Liver (tissue), 9 donors: Measurements from ENCODE around the gene FOXK2. TPM values are rescaled to one million over a fixed set of nuclear protein-coding genes. Genes with fewer than 3 reads are reported as not detected.

Experiments used
- DNase-seq: peaks from one replicate; pipeline ENCODE4 v3.0.0-alpha.2; 2017; ENCODE audit warnings: low spot score
- H3K27ac ChIP-seq, 2 donors: one replicate each; pipeline ENCODE4 v1.7.0; 2013; ENCODE audit warnings: inconsistent platforms in 2 of 2, low read length in 2 of 2, control low read depth in 1 of 2, low read depth in 1 of 2, mild to moderate bottlenecking in 1 of 2
- H3K27me3 ChIP-seq, 4 donors: one replicate each; pipeline versions ENCODE4 v1.6.1 to v1.7.0; 2013; ENCODE audit warnings: low read length in 3 of 4, inconsistent platforms in 1 of 4, mild to moderate bottlenecking in 1 of 4, moderate library complexity in 1 of 4; ENCODE audit not compliant: control insufficient read depth in 4 of 4, insufficient read depth in 4 of 4
- H3K36me3 ChIP-seq, 4 donors: one replicate each; pipeline versions ENCODE4 v1.6.1 to v1.7.0; 2013; ENCODE audit warnings: low read length in 3 of 4, mild to moderate bottlenecking in 3 of 4, low read depth in 1 of 4, moderate library complexity in 1 of 4; ENCODE audit not compliant: control insufficient read depth in 4 of 4, insufficient read depth in 3 of 4
- H3K4me1 ChIP-seq, 4 donors: one replicate each; pipeline versions ENCODE4 v1.6.1 to v1.7.0; 2013; ENCODE audit warnings: low read length in 3 of 4, mild to moderate bottlenecking in 3 of 4, moderate library complexity in 1 of 4; ENCODE audit not compliant: control insufficient read depth in 4 of 4, insufficient read depth in 4 of 4
- H3K4me3 ChIP-seq, 3 donors: one replicate each; pipeline versions ENCODE4 v1.6.1 to v1.7.0; 2013; ENCODE audit warnings: low read length in 3 of 3, control low read depth in 1 of 3, low read depth in 1 of 3, mild to moderate bottlenecking in 1 of 3
- H3K9ac ChIP-seq, 2 donors: one replicate each; pipeline ENCODE4 v1.7.0; 2013; ENCODE audit warnings: low read length in 2 of 2, mild to moderate bottlenecking in 2 of 2, moderate library complexity in 2 of 2, control low read depth in 1 of 2, low read depth in 1 of 2
- H3K9me3 ChIP-seq, 4 donors: one replicate each; pipeline versions ENCODE4 v1.6.1 to v1.7.0; 2013; ENCODE audit warnings: low read length in 3 of 4; ENCODE audit not compliant: control insufficient read depth in 4 of 4
- EGR1 ChIP-seq, 2 donors: IDR thresholded peaks; 2 replicates each; pipeline ENCODE4 v1.6.1; 2016 to 2018; ENCODE audit warnings: antibody characterized with exemption in 2 of 2, low read depth in 2 of 2
- FOXA1 ChIP-seq: IDR thresholded peaks from 2 replicates; pipeline ENCODE4 v1.6.1; 2016; ENCODE audit warnings: antibody characterized with exemption
- FOXA2 ChIP-seq: IDR thresholded peaks from 2 replicates; pipeline ENCODE4 v1.6.1; 2016; ENCODE audit warnings: antibody characterized with exemption
- GABPA ChIP-seq, 2 donors: IDR thresholded peaks in 1 of 2; conservative IDR thresholded peaks in 1 of 2; 2 replicates each; pipeline ENCODE4 v1.6.1; 2016; ENCODE audit warnings: antibody characterized with exemption in 2 of 2, mild to moderate bottlenecking in 1 of 2, moderate library complexity in 1 of 2
- HNF4A ChIP-seq, 2 donors: conservative IDR thresholded peaks; 2 replicates each; pipeline ENCODE4 v1.6.1; 2016; ENCODE audit warnings: antibody characterized with exemption in 2 of 2, mild to moderate bottlenecking in 2 of 2
- HNF4G ChIP-seq: IDR thresholded peaks from 2 replicates; pipeline ENCODE4 v1.6.1; 2016; ENCODE audit warnings: antibody characterized with exemption
- MAX ChIP-seq: IDR thresholded peaks from 2 replicates; pipeline ENCODE4 v1.6.1; 2016; ENCODE audit warnings: antibody characterized with exemption
- RAD21 ChIP-seq, 2 donors: IDR thresholded peaks; 2 replicates each; pipeline ENCODE4 v1.6.1; 2016; ENCODE audit warnings: antibody characterized with exemption in 2 of 2, mild to moderate bottlenecking in 2 of 2
- REST ChIP-seq: IDR thresholded peaks from 2 replicates; pipeline ENCODE4 v1.6.1; 2016; ENCODE audit warnings: antibody characterized with exemption, mild to moderate bottlenecking
- SP1 ChIP-seq: IDR thresholded peaks from 2 replicates; pipeline ENCODE4 v1.6.1; 2018; ENCODE audit warnings: antibody characterized with exemption, mild to moderate bottlenecking
- TAF1 ChIP-seq: conservative IDR thresholded peaks from 2 replicates; pipeline ENCODE4 v1.6.1; 2016; ENCODE audit warnings: antibody characterized with exemption, mild to moderate bottlenecking
- YY1 ChIP-seq: IDR thresholded peaks from 2 replicates; pipeline ENCODE4 v1.6.1; 2016; ENCODE audit warnings: antibody characterized with exemption, mild to moderate bottlenecking
- WGBS: extraction: QIAGEN DNeasy Blood & Tissue Kit; methylation state at CpG from one replicate; pipeline ENCODE4 v1.1.7; 2013; 5-methylcytosine and 5-hydroxymethylcytosine counted together
- polyA plus RNA-seq, 2 donors: library from polyadenylated mRNA; stranded (reverse) in 1 of 2; unstranded in 1 of 2; fragments of 200-250 nt in 1 of 2; fragments of >200 nt in 1 of 2; fragmentation: Nextera tagmentation in 1 of 2; extraction: Ambion mirVana in 1 of 2; gene quantifications; one replicate each; pipeline versions ENCODE4 v1.2.1 to v1.2.3, GENCODE V29; 2013 to 2015
- total RNA-seq, 2 donors: library from RNA; depleted of rRNA; stranded (reverse); fragments of >200 nt; gene quantifications; one replicate each; pipeline ENCODE4 v1.2.3, GENCODE V29; 2014
- TF ChIP-seq, protein P1 (sequence below): fragments of 150-350 bp; IDR thresholded peaks from 2 replicates; pipeline ENCODE4 v1.5.1; 2017; ENCODE audit warnings: improper control_type of control experiment, low read depth, low read length; ENCODE audit not compliant: missing input control
- donor health status: healthy.
- donor health status: healthy.
- donor health status: healthy.
- donor health status: healthy.
- donor health status: healthy.

Gene FOXK2
- total and polyA plus RNA-seq, 4 donors = 3.1 to 16.2 (median 10.8) TPM

- TF ChIP-seq HNF4A (conservative IDR thresholded peaks at IDR 0.05) (no peak), EGR1 (IDR thresholded peaks at IDR 0.05; ENCODE audit: low read depth in 2 of 2) (no peak)
Observed at GRCh38 chr17:82492643-82493225, 26.8 kb upstream of the FOXK2 start (continued).

DNA sequence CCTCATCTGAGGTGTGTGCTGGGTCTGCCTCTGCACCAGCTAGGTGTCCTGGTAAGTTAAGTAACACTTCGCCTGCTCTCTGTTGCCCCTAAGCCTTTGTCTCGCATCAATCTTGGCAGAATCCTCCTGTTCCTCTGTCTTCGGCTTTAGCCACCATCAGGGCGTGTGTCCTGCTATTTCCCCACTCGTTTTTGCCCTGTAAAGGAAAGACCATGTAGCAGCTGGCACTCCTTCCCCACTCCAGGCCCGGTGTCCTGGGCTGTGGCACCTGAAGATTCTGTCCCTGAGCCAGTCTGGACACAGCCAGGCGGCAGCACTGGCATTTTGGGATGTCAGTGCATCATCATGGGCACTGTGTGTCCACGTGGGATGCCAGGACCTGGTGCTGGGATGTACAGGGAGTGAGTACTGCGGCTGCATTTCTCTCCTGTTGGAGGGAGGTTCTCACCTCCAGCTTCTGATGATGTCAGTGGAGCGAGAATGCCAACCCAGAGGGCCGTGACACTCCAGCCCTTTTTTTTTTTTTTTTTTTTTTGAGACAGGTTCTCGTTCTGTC is 26.2 kb upstream of the FOXK2 start:
- WGBS = 89% methylated on average over 12 of the region's 12 CpGs
- TF ChIP-seq TAF1 = no peak
- TF ChIP-seq YY1 = no peak
- no peak for TF ChIP-seq MAX
- TF ChIP-seq, protein P1, sequence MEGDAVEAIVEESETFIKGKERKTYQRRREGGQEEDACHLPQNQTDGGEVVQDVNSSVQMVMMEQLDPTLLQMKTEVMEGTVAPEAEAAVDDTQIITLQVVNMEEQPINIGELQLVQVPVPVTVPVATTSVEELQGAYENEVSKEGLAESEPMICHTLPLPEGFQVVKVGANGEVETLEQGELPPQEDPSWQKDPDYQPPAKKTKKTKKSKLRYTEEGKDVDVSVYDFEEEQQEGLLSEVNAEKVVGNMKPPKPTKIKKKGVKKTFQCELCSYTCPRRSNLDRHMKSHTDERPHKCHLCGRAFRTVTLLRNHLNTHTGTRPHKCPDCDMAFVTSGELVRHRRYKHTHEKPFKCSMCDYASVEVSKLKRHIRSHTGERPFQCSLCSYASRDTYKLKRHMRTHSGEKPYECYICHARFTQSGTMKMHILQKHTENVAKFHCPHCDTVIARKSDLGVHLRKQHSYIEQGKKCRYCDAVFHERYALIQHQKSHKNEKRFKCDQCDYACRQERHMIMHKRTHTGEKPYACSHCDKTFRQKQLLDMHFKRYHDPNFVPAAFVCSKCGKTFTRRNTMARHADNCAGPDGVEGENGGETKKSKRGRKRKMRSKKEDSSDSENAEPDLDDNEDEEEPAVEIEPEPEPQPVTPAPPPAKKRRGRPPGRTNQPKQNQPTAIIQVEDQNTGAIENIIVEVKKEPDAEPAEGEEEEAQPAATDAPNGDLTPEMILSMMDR = no peak
- TF ChIP-seq RAD21 (IDR thresholded peaks at IDR 0.05) = no peak
- TF ChIP-seq HNF4G = no peak
- TF ChIP-seq FOXA2 = no peak
- TF ChIP-seq FOXA1 = no peak
- no peak for TF ChIP-seq EGR1 (IDR thresholded peaks at IDR 0.05; ENCODE audit: low read depth in 2 of 2)
- no peak for TF ChIP-seq HNF4A (conservative IDR thresholded peaks at IDR 0.05)
- TF ChIP-seq GABPA (IDR thresholded peaks at IDR 0.05 in 1 of 2, conservative IDR thresholded peaks at IDR 0.05 in 1 of 2) = no peak
- TF ChIP-seq REST = no peak
- no peak for TF ChIP-seq SP1
- H3K27ac ChIP-seq = no peak overlapping the region

More for the DNA sequence above, 26.2 kb upstream of the FOXK2 start:
- Histone ChIP-seq H3K4me3 (no peak overlapping the region), H3K36me3 (peaks cover 0 to 7% (median 0%) of the 10 kb centered on the region in 4 donors), H3K4me1 (peaks cover 2 to 11% (median 6%) of the 10 kb centered on the region in 4 donors), H3K9ac (no peak overlapping the region), H3K27me3 (no peaks in the 10 kb centered on the region), H3K9me3 (no peaks in the 10 kb centered on the region)
- no peak for DNase-seq
